ENCODE data around the gene UPF1.

The UPF1 gene

DNA sequence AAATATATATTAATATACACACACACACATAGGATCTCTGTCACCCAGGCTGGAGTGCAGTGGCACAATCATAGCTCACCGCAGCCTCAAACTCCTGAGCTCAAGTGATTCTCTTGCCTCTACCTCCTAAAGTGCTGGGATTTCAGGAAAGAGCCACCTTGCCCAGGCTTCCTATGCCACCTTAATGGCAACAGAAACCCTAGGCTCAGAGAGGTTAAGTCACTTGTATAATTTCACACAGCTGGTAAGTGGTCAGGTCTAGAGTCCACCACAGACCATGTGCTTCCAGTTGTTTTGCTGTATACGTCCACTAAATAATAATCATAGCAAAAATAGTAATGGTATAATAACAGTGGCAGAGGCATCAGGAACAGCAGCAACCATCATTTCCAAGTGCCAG is 1.3 kb upstream of the UPF1 start:
- Histone ChIP-seq H3K9ac (ENCODE audit: low read length) (no peak overlapping the region), H3K4me3 (ENCODE audit: low read depth in 1 of 2, low read length in 2 of 2) (no peak overlapping the region), H3K27ac (ENCODE audit: low read depth, low read length) (no peak overlapping the region), H3K27me3 (ENCODE audit: control insufficient read depth in 1 of 2, insufficient read depth in 2 of 2, low read length in 2 of 2) (no peaks in the 10 kb centered on the region), H3K36me3 (ENCODE audit: insufficient read depth, low read length) (no peaks in the 10 kb centered on the region), H3K4me1 (ENCODE audit: insufficient read depth, low read length) (peaks cover 14% of the 10 kb centered on the region), H3K9me3 (ENCODE audit: low read length) (no peaks in the 10 kb centered on the region)

DNA sequence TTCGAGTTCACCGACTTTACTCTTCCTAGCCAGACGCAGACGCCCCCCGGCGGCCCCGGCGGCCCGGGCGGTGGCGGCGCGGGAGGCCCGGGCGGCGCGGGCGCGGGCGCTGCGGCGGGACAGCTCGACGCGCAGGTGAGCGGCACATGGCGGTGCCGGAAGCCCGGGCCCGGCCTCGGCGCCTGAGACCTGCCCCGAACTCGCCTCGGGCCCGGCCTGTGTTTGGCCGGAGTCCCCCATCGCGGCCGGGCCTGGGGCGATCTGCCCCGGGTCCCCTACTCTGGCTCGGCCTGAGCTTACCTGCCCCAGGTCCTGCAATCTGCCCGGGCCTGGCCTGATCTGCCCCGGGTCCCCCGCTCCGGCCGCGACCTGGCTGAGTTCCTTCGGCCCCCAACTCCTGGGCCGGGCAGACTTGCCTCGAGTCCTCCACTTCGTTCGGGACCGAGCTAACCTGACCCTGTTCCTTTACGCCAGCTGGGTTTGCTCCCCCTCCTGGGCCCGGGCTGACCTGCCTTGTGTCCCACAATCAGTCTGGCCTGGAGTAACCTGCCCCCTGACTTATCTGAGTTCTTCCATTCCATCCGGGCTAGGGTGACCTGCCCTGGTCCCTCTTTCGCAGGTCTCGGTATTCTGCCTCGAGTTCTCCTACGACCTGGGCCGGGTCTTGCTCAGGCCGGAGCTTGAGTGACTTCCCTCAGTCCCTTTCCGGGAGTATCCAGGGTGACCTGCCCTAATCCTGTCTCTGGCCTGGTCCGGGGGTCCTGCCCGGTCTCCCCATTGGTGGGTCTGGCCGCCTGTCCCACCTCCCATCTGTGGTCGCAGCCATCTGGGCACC is 764 bp downstream of the UPF1 start:
- H3K9ac ChIP-seq (ENCODE audit: low read length), result peak overlapping the region; percentile 92
- peaks cover 21% of the 10 kb centered on the region for H3K4me1 ChIP-seq (ENCODE audit: insufficient read depth, low read length)
- H3K4me3 ChIP-seq (ENCODE audit: low read depth in 1 of 2, low read length in 2 of 2), result peak overlapping the region; percentile 81 to 90
- no peaks in the 10 kb centered on the region for H3K36me3 ChIP-seq (ENCODE audit: insufficient read depth, low read length)
- H3K9me3 ChIP-seq (ENCODE audit: low read length), result no peaks in the 10 kb centered on the region
- peak overlapping the region; percentile 82 for H3K27ac ChIP-seq (ENCODE audit: low read depth, low read length)
- H3K27me3 ChIP-seq (ENCODE audit: control insufficient read depth in 1 of 2, insufficient read depth in 2 of 2, low read length in 2 of 2), result no peaks in the 10 kb centered on the region

DNA sequence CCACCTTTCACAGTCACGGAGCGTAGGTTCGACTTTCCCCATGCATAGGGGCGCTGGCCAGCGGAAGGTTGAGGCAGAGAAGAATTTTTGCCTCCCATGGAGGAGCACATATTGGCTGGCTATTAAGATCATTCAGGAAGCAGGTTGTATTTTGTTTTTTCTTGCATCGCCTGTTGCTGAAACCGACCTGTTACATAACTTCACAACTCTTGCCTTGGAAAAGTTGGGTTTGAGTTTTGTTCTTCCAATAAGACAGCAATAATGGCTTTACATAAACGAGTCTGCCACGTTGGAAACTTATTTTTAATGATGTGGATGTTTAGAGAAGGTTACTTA is 1.4 kb downstream of the UPF1 start:
- no peaks in the 10 kb centered on the region for H3K36me3 ChIP-seq (ENCODE audit: insufficient read depth, low read length)
- peak overlapping the region; percentile 76 to 90 for H3K4me3 ChIP-seq (ENCODE audit: low read depth in 1 of 2, low read length in 2 of 2)
- H3K27me3 ChIP-seq (ENCODE audit: control insufficient read depth in 1 of 2, insufficient read depth in 2 of 2, low read length in 2 of 2), result no peaks in the 10 kb centered on the region
- H3K9me3 ChIP-seq (ENCODE audit: low read length), result no peaks in the 10 kb centered on the region
- H3K4me1 ChIP-seq (ENCODE audit: insufficient read depth, low read length), result peaks cover 21% of the 10 kb centered on the region
- peak overlapping the region; percentile 75 for H3K27ac ChIP-seq (ENCODE audit: low read depth, low read length)
- H3K9ac ChIP-seq (ENCODE audit: low read length), result peak overlapping the region; percentile 92

DNA sequence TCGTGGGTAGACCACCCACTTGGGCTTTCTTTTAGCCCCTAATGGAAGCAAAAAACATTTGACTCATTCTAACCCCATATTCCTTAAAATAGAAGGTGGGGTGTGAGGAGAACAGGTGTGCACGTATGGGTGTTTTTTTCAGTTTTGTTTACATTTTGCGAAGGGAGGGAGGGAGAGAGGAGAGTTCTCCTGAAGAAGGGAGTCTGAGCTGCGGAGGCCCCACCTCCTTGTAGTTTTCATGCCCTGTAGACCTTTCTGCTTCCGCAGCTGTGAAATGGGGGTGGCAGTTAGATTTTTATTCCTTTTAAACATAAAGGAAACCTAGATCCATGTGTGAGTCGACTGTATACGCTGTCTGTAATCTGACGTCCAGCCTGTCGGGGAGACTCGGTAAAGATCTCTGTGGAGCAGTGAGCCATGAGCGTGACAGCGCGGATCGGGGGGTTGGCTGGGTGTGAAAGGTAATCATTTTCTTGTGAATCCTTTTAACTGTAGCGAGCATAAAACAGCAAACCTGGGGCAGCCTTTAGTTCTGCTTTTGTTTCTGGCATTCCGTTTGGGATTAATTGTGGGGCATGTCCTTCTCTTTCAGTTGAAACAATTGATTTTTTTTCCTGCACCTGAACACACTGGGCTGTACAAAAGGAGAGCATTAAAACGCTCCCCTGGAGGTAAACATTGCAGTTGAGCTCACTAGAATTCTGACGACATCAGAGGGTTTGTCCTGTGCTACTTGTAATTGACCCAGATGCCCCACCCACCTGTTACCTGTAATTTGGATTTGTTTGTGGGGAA is 2.3 kb downstream of the UPF1 start:
- H3K27ac ChIP-seq (ENCODE audit: low read depth, low read length), result no peak overlapping the region
- H3K9me3 ChIP-seq (ENCODE audit: low read length), result no peaks in the 10 kb centered on the region
- H3K4me3 ChIP-seq (ENCODE audit: low read depth in 1 of 2, low read length in 2 of 2), result peak overlapping the region in 1 of 2 donors; percentile 90
- H3K9ac ChIP-seq (ENCODE audit: low read length), result no peak overlapping the region
- H3K4me1 ChIP-seq (ENCODE audit: insufficient read depth, low read length), result peaks cover 21% of the 10 kb centered on the region
- H3K36me3 ChIP-seq (ENCODE audit: insufficient read depth, low read length), result no peaks in the 10 kb centered on the region
- no peaks in the 10 kb centered on the region for H3K27me3 ChIP-seq (ENCODE audit: control insufficient read depth in 1 of 2, insufficient read depth in 2 of 2, low read length in 2 of 2)

DNA sequence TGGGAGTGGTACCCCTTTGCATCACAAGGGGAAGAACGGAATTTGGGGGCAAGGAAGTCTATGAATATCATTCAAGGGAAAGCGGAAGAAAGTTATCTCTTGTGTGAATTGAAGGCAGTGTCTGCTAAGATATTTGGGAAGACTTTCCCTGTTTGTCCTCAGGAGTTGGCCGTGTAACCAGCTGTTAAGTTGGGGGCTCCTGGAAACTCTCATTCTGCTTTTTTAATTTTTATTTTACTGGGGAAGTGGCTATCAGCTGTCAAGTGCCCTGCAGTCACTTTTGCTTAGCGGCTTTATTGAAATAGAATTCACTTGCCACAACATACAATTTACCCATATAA is 2.9 kb downstream of the UPF1 start:
- Histone ChIP-seq H3K4me3 (ENCODE audit: low read depth in 1 of 2, low read length in 2 of 2) (peak overlapping the region in 1 of 2 donors; percentile 90), H3K9me3 (ENCODE audit: low read length) (no peaks in the 10 kb centered on the region), H3K4me1 (ENCODE audit: insufficient read depth, low read length) (peaks cover 24% of the 10 kb centered on the region), H3K27ac (ENCODE audit: low read depth, low read length) (no peak overlapping the region), H3K36me3 (ENCODE audit: insufficient read depth, low read length) (peaks cover 3% of the 10 kb centered on the region), H3K9ac (ENCODE audit: low read length) (no peak overlapping the region), H3K27me3 (ENCODE audit: control insufficient read depth in 1 of 2, insufficient read depth in 2 of 2, low read length in 2 of 2) (no peaks in the 10 kb centered on the region)

DNA sequence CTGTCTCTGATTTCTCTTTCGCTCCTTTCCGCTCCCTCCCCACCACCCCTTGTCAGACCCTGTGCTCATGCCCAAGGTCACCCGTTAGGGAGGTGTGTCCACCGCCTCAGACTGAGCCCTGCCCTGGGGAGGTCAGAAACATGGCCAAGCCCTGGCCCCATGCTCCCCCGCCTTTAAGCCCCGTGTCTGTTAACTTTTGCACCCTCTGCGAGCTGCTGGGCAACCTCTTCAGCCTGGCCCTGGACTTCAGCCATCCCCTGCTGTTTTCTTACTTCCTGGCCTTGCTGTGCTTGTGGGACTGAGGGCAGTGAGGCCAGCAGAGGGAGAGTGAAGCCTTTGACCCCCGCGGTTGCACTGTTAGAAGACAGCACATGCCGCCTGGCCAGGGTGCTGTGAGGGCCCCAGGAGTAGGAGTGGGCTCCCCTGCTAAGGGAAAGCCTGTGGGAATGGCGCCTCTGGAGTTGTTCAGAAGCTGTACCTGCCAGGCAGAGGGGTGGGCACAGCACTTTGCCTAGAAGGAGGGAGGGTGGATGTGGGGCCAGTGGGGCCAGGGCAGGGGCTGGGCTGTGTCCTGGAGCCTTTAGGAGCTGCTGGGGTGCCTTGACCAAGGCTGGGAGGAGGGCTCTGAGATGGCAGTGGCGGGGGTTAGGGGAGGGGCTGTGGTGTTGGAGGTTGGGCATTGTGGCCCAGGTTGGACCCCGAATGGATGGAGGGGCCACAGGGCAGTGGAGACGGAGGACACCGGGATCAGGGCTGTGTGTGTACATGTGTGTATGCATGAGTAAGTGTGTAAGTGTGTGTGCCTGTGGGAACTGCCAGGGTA is 7.9 kb downstream of the UPF1 start:
- peaks cover 4% of the 10 kb centered on the region for H3K36me3 ChIP-seq (ENCODE audit: insufficient read depth, low read length)

DNA sequence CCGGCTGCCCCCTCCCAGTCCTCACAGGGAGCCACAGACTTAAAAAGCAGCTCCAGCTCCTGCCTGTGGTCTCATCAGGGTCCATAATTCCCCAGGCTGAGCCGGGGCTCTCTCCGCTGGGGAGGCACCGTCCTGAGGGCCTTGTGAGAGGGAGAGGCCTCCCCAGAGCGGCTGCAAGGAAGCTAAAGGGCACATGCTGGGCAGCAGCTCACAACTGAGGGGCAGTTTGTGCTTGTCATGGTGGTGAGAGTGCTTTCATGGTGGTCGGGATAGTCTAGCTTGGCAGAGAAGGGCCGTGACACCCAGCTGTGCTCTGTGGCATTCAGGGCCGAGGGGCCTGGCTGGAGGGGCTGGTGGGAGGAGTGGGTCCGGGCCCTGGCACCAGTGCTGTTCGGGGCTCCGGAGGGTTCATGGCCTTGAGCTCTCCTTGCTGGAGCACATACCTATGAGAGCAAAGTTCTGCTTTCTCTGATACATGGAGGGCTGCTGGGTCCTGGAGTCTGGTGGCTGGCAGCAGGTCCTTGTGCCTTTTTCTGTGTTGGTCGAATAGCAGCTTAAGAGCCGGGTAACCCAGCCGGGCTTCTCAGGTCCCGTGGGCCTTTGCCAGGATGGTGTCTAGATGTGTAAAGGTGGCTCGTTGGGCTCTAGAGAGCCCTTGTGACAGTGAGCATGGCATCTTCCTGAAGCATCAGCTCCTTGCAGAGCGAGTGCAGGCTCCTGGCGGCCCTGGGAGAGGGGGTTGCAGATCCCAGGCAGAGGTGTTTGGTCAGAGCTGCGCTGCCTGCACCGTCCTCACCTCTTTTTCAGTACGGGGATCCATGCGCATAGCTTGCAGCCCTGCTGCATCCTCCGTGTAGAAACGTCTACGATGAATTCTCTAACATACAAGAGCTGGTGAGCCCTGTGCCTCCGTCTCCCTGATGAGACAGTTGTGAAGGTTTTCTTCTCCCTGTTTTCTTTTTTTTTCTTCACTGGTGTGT is 8.8 kb downstream of the UPF1 start:
- H3K4me3 ChIP-seq (ENCODE audit: low read depth in 1 of 2, low read length in 2 of 2), result no peak overlapping the region
- H3K27ac ChIP-seq (ENCODE audit: low read depth, low read length), result no peak overlapping the region
- H3K27me3 ChIP-seq (ENCODE audit: control insufficient read depth in 1 of 2, insufficient read depth in 2 of 2, low read length in 2 of 2), result no peaks in the 10 kb centered on the region
- H3K9me3 ChIP-seq (ENCODE audit: low read length), result no peaks in the 10 kb centered on the region
- no peak overlapping the region for H3K9ac ChIP-seq (ENCODE audit: low read length)
- peaks cover 5% of the 10 kb centered on the region for H3K36me3 ChIP-seq (ENCODE audit: insufficient read depth, low read length)
- peaks cover 46% of the 10 kb centered on the region for H3K4me1 ChIP-seq (ENCODE audit: insufficient read depth, low read length)

More for the DNA sequence above, 7.9 kb downstream of the UPF1 start:
- H3K27me3 ChIP-seq (ENCODE audit: control insufficient read depth in 1 of 2, insufficient read depth in 2 of 2, low read length in 2 of 2), result no peaks in the 10 kb centered on the region
- H3K4me1 ChIP-seq (ENCODE audit: insufficient read depth, low read length), result peaks cover 45% of the 10 kb centered on the region
- H3K27ac ChIP-seq (ENCODE audit: low read depth, low read length), result no peak overlapping the region
- no peaks in the 10 kb centered on the region for H3K9me3 ChIP-seq (ENCODE audit: low read length)
- H3K4me3 ChIP-seq (ENCODE audit: low read depth in 1 of 2, low read length in 2 of 2), result no peak overlapping the region
- no peak overlapping the region for H3K9ac ChIP-seq (ENCODE audit: low read length)

DNA sequence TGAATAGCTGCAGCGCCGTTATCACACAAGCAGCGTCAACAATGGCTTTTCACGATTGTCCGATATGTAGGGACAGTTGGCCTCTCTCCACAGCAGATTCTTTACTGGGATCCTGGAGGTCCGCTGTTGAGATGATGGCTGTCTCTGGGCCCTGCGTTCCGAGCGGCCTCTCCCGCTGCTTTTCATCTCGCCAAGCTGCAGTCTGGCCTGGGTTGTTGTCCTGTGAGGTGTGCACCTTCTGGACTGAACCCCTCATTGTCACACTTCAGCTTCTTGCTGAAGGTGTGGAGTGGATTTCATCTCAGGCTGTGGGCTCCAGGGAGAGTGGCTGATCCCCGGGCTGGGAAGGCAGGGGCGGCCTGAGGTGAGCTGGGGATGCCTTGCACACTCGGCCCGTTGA is 9.6 kb downstream of the UPF1 start:
- Histone ChIP-seq H3K4me1 (ENCODE audit: insufficient read depth, low read length) (peaks cover 46% of the 10 kb centered on the region), H3K4me3 (ENCODE audit: low read depth in 1 of 2, low read length in 2 of 2) (no peak overlapping the region), H3K27ac (ENCODE audit: low read depth, low read length) (no peak overlapping the region), H3K27me3 (ENCODE audit: control insufficient read depth in 1 of 2, insufficient read depth in 2 of 2, low read length in 2 of 2) (no peaks in the 10 kb centered on the region), H3K9ac (ENCODE audit: low read length) (no peak overlapping the region), H3K36me3 (ENCODE audit: insufficient read depth, low read length) (peaks cover 13% of the 10 kb centered on the region), H3K9me3 (ENCODE audit: low read length) (no peaks in the 10 kb centered on the region)

DNA sequence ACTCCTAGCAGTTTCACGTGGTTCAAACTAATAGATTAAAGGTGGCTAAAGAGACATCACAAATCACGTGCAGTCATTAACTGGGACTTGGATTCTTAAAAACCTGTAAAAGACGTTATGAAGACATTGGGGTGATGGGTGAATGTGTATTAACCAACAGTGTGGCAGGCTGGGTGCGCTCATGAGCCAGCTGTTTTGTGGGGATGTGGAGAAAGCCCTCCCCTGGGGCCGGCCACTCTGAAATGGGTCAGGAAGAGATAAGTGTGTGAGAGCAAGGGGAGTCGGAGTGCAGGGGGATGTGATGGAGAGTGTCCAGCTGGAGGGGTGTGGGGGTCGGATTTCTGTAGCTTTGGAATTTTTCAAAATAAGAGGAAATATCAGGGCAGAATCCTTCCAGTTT is 10.4 kb downstream of the UPF1 start:
- H3K4me1 ChIP-seq (ENCODE audit: insufficient read depth, low read length), result peaks cover 49% of the 10 kb centered on the region
- H3K4me3 ChIP-seq (ENCODE audit: low read depth in 1 of 2, low read length in 2 of 2), result no peak overlapping the region
- H3K9me3 ChIP-seq (ENCODE audit: low read length), result no peaks in the 10 kb centered on the region
- H3K9ac ChIP-seq (ENCODE audit: low read length), result no peak overlapping the region
- H3K36me3 ChIP-seq (ENCODE audit: insufficient read depth, low read length), result peaks cover 13% of the 10 kb centered on the region
- H3K27me3 ChIP-seq (ENCODE audit: control insufficient read depth in 1 of 2, insufficient read depth in 2 of 2, low read length in 2 of 2), result no peaks in the 10 kb centered on the region
- no peak overlapping the region for H3K27ac ChIP-seq (ENCODE audit: low read depth, low read length)

DNA sequence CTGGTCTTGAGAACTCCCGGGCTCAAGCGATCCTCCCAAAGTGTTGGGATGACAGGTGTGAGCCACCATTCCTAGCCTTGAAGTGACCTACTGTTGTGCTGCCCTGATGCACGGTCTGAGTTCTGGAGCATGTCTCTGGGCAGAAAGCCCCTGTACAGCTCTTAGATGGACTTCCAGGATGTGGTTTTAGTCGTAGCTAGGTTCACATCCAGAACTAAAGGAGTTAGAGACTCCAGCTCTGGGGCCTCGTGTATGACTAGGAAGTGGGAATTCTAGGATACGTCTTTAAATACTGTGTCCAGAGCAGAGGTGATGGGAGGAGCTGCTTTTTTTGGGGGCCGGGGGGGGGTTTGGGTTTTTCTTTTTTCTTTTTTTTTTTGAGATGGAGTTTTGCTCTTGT is 12.2 kb downstream of the UPF1 start:
- peaks cover 13% of the 10 kb centered on the region for H3K36me3 ChIP-seq (ENCODE audit: insufficient read depth, low read length)
- H3K9ac ChIP-seq (ENCODE audit: low read length), result no peak overlapping the region
- H3K4me3 ChIP-seq (ENCODE audit: low read depth in 1 of 2, low read length in 2 of 2), result no peak overlapping the region
- no peaks in the 10 kb centered on the region for H3K9me3 ChIP-seq (ENCODE audit: low read length)
- no peaks in the 10 kb centered on the region for H3K27me3 ChIP-seq (ENCODE audit: control insufficient read depth in 1 of 2, insufficient read depth in 2 of 2, low read length in 2 of 2)
- H3K27ac ChIP-seq (ENCODE audit: low read depth, low read length), result no peak overlapping the region
- H3K4me1 ChIP-seq (ENCODE audit: insufficient read depth, low read length), result peaks cover 66% of the 10 kb centered on the region

Data from muscle layer of colon (tissue), 2 donors.